Esophagus (tissue), 2 donors: ENCODE results near the gene EIF3C. TPM values are rescaled to one million over a fixed set of nuclear protein-coding genes. Genes with fewer than 3 reads are reported as not detected.
"Not testable (repeated sequence)": the region's sequence is repeated elsewhere in the genome, so short reads cannot be mapped to it uniquely, and the experiment has no call there.

Experiments
- H3K27ac ChIP-seq, 2 donors: one replicate each; pipeline ENCODE4 v1.5.1; 2013; ENCODE audit warnings: low read depth in 2 of 2, mild to moderate bottlenecking in 2 of 2, inconsistent platforms in 1 of 2, low read length in 1 of 2, moderate library complexity in 1 of 2
- H3K27me3 ChIP-seq, 2 donors: one replicate each; pipeline ENCODE4 v1.6.1; 2013; ENCODE audit warnings: low read length in 2 of 2, control low read depth in 1 of 2, mild to moderate bottlenecking in 1 of 2; ENCODE audit not compliant: insufficient read depth in 2 of 2, control insufficient read depth in 1 of 2
- H3K36me3 ChIP-seq, 2 donors: one replicate each; pipeline ENCODE4 v1.6.1; 2013; ENCODE audit warnings: low read length in 1 of 2; ENCODE audit not compliant: control insufficient read depth in 2 of 2, insufficient read depth in 2 of 2
- H3K4me1 ChIP-seq, 2 donors: one replicate each; pipeline ENCODE4 v1.6.1; 2013; ENCODE audit warnings: low read length in 1 of 2; ENCODE audit not compliant: control insufficient read depth in 2 of 2, insufficient read depth in 2 of 2
- H3K4me3 ChIP-seq, 2 donors: one replicate each; pipeline ENCODE4 v1.5.1; 2013; ENCODE audit warnings: low read length in 2 of 2, mild to moderate bottlenecking in 2 of 2, low read depth in 1 of 2, moderate library complexity in 1 of 2
- H3K9me3 ChIP-seq, 2 donors: one replicate each; pipeline ENCODE4 v1.6.1; 2013; ENCODE audit warnings: mild to moderate bottlenecking in 2 of 2, low read depth in 1 of 2, low read length in 1 of 2, moderate library complexity in 1 of 2; ENCODE audit not compliant: control insufficient read depth in 2 of 2, insufficient read depth in 1 of 2
- WGBS, 2 donors: extraction: QIAGEN DNeasy Blood & Tissue Kit; methylation state at CpG; one replicate each; pipeline ENCODE4 v1.1.7; 2013; 5-methylcytosine and 5-hydroxymethylcytosine counted together
- polyA plus RNA-seq, 2 donors: library from polyadenylated mRNA; stranded (reverse); fragments of 200-250 nt; gene quantifications; one replicate each; pipeline ENCODE4 v1.2.3, GENCODE V29; 2013
- donor health status: healthy with polysubstance abuse.
- donor health status: Bipolar disorder and iron deficiency.

The EIF3C gene
- polyA plus RNA-seq, 2 donors, result 303 to 630 TPM

- not testable (repeated sequence) for H3K27ac ChIP-seq, H3K4me3 ChIP-seq, H3K36me3 ChIP-seq, H3K27me3 ChIP-seq, H3K9me3 ChIP-seq, H3K4me1 ChIP-seq
- WGBS, 2 donors, result 92 to 95% methylated on average over 7 to 17 of the region's 19 CpGs
Measured at GRCh38 chr16:28700349-28700748, 10.9 kb upstream of the EIF3C start.

GRCh38 chr16:28701384-28701783 lies 9.9 kb upstream of the EIF3C start:
- WGBS, 2 donors, result no CpG with 5 or more reads among the region's 8 CpGs
- H3K9me3 ChIP-seq, H3K36me3 ChIP-seq, H3K4me3 ChIP-seq, H3K27me3 ChIP-seq, H3K27ac ChIP-seq, H3K4me1 ChIP-seq: not testable (repeated sequence)

- H3K36me3 ChIP-seq, H3K4me3 ChIP-seq, H3K27me3 ChIP-seq, H3K9me3 ChIP-seq, H3K27ac ChIP-seq, H3K4me1 ChIP-seq: not testable (repeated sequence)
- 48% methylated on average over 5 of the region's 7 CpGs; no CpG with 5 or more reads in 1 of the 2 donors for WGBS, 2 donors
Measured at GRCh38 chr16:28704246-28704645, 7.0 kb upstream of the EIF3C start.

DNA sequence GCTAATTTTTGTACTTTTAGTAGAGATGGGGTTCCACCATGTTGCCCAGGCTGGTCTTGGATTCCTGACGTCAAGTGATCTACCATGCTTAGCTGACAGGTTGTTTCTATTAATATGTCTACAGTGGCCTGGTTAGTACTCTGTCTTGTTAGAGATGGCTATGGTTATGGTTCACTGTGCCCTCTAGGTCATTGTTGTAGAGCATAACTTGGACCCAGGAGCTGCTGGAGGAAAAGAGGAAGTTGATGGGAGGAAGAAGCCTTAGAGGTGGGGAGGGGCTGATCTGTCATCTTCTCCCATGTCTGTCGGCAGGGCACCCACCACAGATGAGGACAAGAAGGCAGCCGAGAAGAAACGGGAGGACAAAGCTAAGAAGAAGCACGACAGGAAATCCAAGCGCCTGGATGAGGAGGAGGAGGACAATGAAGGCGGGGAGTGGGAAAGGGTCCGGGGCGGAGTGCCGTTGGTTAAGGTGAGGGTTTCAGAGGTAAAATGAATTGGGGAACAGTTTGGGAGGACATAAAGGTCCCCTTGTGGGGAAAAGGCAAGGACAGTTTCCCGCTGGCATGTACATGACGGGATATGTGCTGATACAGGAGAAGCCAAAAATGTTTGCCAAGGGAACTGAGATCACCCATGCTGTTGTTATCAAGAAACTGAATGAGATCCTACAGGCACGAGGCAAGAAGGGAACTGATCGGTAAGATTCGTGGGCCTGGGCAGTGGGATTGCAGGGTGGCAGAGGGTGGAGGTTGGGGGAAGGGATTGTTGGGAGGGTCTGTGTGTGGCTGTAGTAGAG lies 11.8 kb downstream of the EIF3C start:
- 94 to 97% methylated on average over 11 to 12 of the region's 15 CpGs for WGBS, 2 donors
- H3K27me3 ChIP-seq, H3K36me3 ChIP-seq, H3K27ac ChIP-seq, H3K9me3 ChIP-seq, H3K4me1 ChIP-seq, H3K4me3 ChIP-seq: not testable (repeated sequence)

- H3K27me3 ChIP-seq, H3K4me1 ChIP-seq, H3K36me3 ChIP-seq, H3K27ac ChIP-seq, H3K4me3 ChIP-seq, H3K9me3 ChIP-seq: not testable (repeated sequence)
- WGBS, 2 donors, result no CpG with 5 or more reads among the region's 5 CpGs
Measured at GRCh38 chr16:28731253-28731652, 20.0 kb downstream of the EIF3C start.

DNA sequence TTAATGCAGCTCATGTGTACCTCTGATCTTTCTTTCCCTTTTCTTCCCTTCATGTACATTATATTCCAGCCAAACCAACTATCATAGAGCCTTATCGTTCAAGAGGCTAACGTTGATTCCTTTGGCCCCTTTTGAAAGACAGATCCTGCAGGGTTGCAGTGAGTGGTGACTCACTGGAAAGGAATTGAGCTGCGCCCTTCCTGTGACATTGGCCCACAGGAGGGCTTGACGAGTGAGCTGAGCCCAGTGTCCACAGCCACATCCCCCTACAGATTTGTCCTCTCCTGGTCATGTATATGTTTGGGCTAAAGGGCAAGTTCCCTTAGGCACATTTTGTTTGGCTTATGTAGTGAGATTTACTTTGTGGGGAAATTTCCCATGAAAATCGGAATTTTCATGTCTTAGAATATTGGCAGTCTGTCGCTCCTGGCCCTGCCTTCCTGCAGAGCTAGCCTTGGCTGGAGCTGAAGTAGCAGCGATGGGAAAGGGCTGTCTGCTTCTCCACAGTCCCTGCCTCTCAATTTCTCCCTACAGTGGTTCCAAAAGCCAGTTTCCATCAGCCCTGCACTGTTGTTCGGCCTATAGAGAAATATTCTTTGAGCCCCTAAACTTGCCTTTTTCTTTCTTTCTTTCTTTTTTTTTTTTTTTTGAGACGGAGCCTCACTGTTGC lies 21.3 kb downstream of the EIF3C start:
- 71% methylated on average over 2 of the region's 9 CpGs; no CpG with 5 or more reads in 1 of the 2 donors for WGBS, 2 donors
- H3K27ac ChIP-seq, H3K9me3 ChIP-seq, H3K27me3 ChIP-seq, H3K4me3 ChIP-seq, H3K4me1 ChIP-seq, H3K36me3 ChIP-seq: not testable (repeated sequence)

- not testable (repeated sequence) for H3K4me3 ChIP-seq, H3K27ac ChIP-seq, H3K27me3 ChIP-seq, H3K36me3 ChIP-seq, H3K4me1 ChIP-seq, H3K9me3 ChIP-seq
- WGBS, 2 donors, result 9 to 17% methylated on average over 4 to 6 of the region's 9 CpGs
Measured at GRCh38 chr16:28739787-28740186, 28.5 kb downstream of the EIF3C start.

DNA sequence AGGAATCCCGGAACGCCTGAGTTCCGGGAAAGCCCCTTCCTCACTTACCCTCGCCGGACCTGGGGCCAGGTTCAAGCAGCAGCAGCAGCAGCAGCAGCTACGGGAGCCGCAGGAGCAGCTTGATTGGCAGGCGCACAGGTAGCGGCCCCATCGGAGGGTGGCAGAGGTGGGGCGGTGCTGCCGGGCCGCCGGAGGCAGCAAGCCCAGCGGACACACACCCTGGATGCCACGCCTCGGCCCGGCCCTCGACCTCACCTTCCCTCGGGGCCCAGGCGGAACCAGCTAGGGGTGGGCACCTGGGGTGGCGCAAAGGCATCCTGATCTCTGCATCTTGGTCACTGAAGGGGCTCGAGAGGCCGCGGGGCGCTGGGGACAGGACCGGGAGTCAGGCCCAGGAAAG lies 29.4 kb downstream of the EIF3C start:
- H3K9me3 ChIP-seq, H3K4me3 ChIP-seq, H3K27ac ChIP-seq, H3K4me1 ChIP-seq, H3K27me3 ChIP-seq, H3K36me3 ChIP-seq: not testable (repeated sequence)
- WGBS, 2 donors, result 0 to 6% methylated on average over 5 to 14 of the region's 27 CpGs

DNA sequence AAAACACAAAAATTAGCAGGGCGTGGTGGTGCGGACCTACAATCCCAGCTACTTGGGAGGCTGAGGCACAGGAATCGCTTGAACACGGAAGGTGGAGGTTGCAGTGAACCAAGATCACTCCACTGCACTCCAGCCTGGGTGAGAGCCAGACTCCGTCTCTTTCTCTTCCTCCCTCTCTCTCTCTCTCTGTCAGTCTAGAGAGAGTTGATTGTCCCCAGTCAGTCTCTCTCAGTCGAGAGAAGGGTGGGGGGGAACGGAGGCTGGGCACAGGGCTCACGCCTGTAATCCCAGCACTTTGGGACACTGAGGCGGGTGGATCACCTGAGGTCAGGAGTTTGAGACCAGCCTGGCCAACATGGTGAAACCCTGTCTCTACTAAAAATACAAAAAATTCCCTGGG lies 30.0 kb downstream of the EIF3C start:
- H3K27ac ChIP-seq, H3K9me3 ChIP-seq, H3K4me3 ChIP-seq, H3K4me1 ChIP-seq, H3K27me3 ChIP-seq, H3K36me3 ChIP-seq: not testable (repeated sequence)
- 57 to 79% methylated on average over 3 to 4 of the region's 9 CpGs for WGBS, 2 donors
